ENCODE measurements around the gene GBP7.

Gene GBP7

GRCh38 chr1:89114662-89115061, 61.1 kb downstream of the GBP7 start:
- no peak for DNase-seq (ENCODE audit: low spot score)

- DNase-seq (ENCODE audit: low spot score): no peak
Observed at GRCh38 chr1:89112871-89113613, 62.8 kb downstream of the GBP7 start.

GRCh38 chr1:89104687-89105086, 71.1 kb downstream of the GBP7 start:
- no peak for DNase-seq (ENCODE audit: low spot score)

GRCh38 chr1:89104147-89104546, 71.7 kb downstream of the GBP7 start:
- no peak for DNase-seq (ENCODE audit: low spot score)

GRCh38 chr1:89102021-89102420, 73.8 kb downstream of the GBP7 start:
- DNase-seq (ENCODE audit: low spot score): no peak

- no peak for DNase-seq (ENCODE audit: low spot score)
Observed at GRCh38 chr1:89100412-89100811, 75.4 kb downstream of the GBP7 start.

GRCh38 chr1:89098857-89099256, 76.9 kb downstream of the GBP7 start:
- DNase-seq (ENCODE audit: low spot score): no peak

- no peak for DNase-seq (ENCODE audit: low spot score)
Observed at GRCh38 chr1:89095737-89096136, 80.1 kb downstream of the GBP7 start.

- no peak for DNase-seq (ENCODE audit: low spot score)
Observed at GRCh38 chr1:89089962-89090361, 85.8 kb downstream of the GBP7 start.

- no peak for DNase-seq (ENCODE audit: low spot score)
Observed at GRCh38 chr1:89088572-89088971, 87.2 kb downstream of the GBP7 start.

GRCh38 chr1:89087241-89087640, 88.6 kb downstream of the GBP7 start:
- no peak for DNase-seq (ENCODE audit: low spot score)

- no peak for DNase-seq (ENCODE audit: low spot score)
Observed at GRCh38 chr1:89085781-89086180, 90.0 kb downstream of the GBP7 start.

Data from putamen (tissue), 1 donor.